GM23338 (cell line): Measurements from ENCODE around the gene CASP6. TPM values are rescaled to one million over a fixed set of nuclear protein-coding genes. Genes with fewer than 3 reads are reported as not detected.

ENCODE experiments used
- ATAC-seq: fragments of 200-7000 bp; cut with Tn5 transposase; 3 replicates; pipeline ENCODE4 v1.9.1; 2020
- DNase-seq: peaks from one replicate; pipeline ENCODE4 v3.0.0-alpha.2; 2015; ENCODE audit warnings: low spot score
- H2AFZ ChIP-seq: fragments of 200-600 bp; sonication (generic); 2 replicates; pipeline ENCODE4 v1.8.0; 2016; ENCODE audit warnings: antibody characterized with exemption, mild to moderate bottlenecking, moderate library complexity
- H3F3A ChIP-seq: fragments of 200-600 bp; sonication (generic); replicated peaks from 2 replicates; pipeline ENCODE4 v1.8.0; 2017; ENCODE audit warnings: antibody characterized with exemption, mixed run types, low read depth
- H3K27ac ChIP-seq: fragments of 200-600 bp; sonication (generic); 2 replicates; pipeline ENCODE4 v1.6.1; 2016; ENCODE audit warnings: low read depth
- H3K27me3 ChIP-seq: fragments of 200-600 bp; sonication (generic); 2 replicates; pipeline ENCODE4 v1.8.0; 2016; ENCODE audit warnings: mild to moderate bottlenecking, mixed run types, moderate library complexity; ENCODE audit not compliant: insufficient read depth
- H3K36me3 ChIP-seq: fragments of 200-600 bp; sonication (generic); 2 replicates; pipeline ENCODE4 v1.8.0; 2016; ENCODE audit warnings: mild to moderate bottlenecking; ENCODE audit not compliant: insufficient read depth
- H3K4me1 ChIP-seq: fragments of 200-600 bp; sonication (generic); 2 replicates; pipeline ENCODE4 v1.8.0; 2016; ENCODE audit warnings: mild to moderate bottlenecking, moderate library complexity; ENCODE audit not compliant: insufficient read depth
- H3K4me2 ChIP-seq: fragments of 200-600 bp; sonication (generic); 2 replicates; pipeline ENCODE4 v1.7.1; 2017; ENCODE audit warnings: mixed run types
- H3K4me3 ChIP-seq: fragments of 200-600 bp; sonication (generic); 2 replicates; pipeline ENCODE4 v1.6.1; 2016; ENCODE audit warnings: mixed run types
- H3K79me2 ChIP-seq: fragments of 200-600 bp; sonication (generic); replicated peaks from 2 replicates; pipeline ENCODE4 v1.8.0; 2017; ENCODE audit warnings: mild to moderate bottlenecking; ENCODE audit not compliant: insufficient read depth
- H3K9me2 ChIP-seq: fragments of 200-600 bp; sonication (generic); 2 replicates; pipeline ENCODE4 v1.8.0; 2017; ENCODE audit not compliant: insufficient read depth
- H4K20me1 ChIP-seq: fragments of 200-600 bp; sonication (generic); replicated peaks from 2 replicates; pipeline ENCODE4 v1.8.0; 2017; ENCODE audit warnings: mild to moderate bottlenecking; ENCODE audit not compliant: insufficient read depth
- H3K27ac Mint-ChIP-seq: 2 replicates; pipeline ENCODE4 v1.8.0; 2020; ENCODE audit warnings: inconsistent platforms, mild to moderate bottlenecking, moderate library complexity, mixed read lengths
- H3K27me3 Mint-ChIP-seq: 3 replicates; pipeline ENCODE4 v1.8.0; 2022; ENCODE audit warnings: low read depth, mild to moderate bottlenecking, moderate library complexity, mixed read lengths, inconsistent platforms; ENCODE audit not compliant: insufficient read depth, poor library complexity
- H3K36me3 Mint-ChIP-seq: 3 replicates; pipeline ENCODE4 v1.8.0; 2021; ENCODE audit warnings: low read depth, mild to moderate bottlenecking, inconsistent platforms, moderate library complexity, mixed read lengths
- H3K4me1 Mint-ChIP-seq: 3 replicates; pipeline ENCODE4 v1.8.0; 2020; ENCODE audit warnings: mild to moderate bottlenecking, inconsistent platforms, mixed read lengths
- H3K4me3 Mint-ChIP-seq: 3 replicates; pipeline ENCODE4 v1.8.0; 2021; ENCODE audit warnings: moderate library complexity, mild to moderate bottlenecking, inconsistent platforms, mixed read lengths
- H3K9me3 Mint-ChIP-seq: 3 replicates; pipeline ENCODE4 v1.8.0; 2020; ENCODE audit warnings: moderate library complexity, mild to moderate bottlenecking, inconsistent platforms, mixed read lengths
- CREB1 ChIP-seq: fragments of 250-450 bp; sonication (Bioruptor Pico); IDR thresholded peaks from 2 replicates; pipeline ENCODE4 v1.5.0; 2020; ENCODE audit warnings: low read depth, mild to moderate bottlenecking, moderate library complexity
- CTCF ChIP-seq, 2 experiments: fragments of 200-600 bp in 1 of 2; sonication (generic) in 1 of 2; conservative IDR thresholded peaks; 2 replicates each; pipeline versions ENCODE4 v1.5.1 to v1.6.1; 2016 to 2017; ENCODE audit warnings: antibody characterized with exemption in 2 of 2, low read depth in 2 of 2, mild to moderate bottlenecking in 2 of 2, moderate library complexity in 1 of 2
- ETS1 ChIP-seq: IDR thresholded peaks from 2 replicates; pipeline ENCODE4 v1.6.1; 2016; ENCODE audit warnings: antibody characterized with exemption
- EZH2 ChIP-seq: fragments of 200-600 bp; sonication (generic); IDR thresholded peaks from one replicate; pipeline ENCODE4 v1.8.0; 2017; ENCODE audit warnings: antibody characterized with exemption, mild to moderate bottlenecking, low read depth; ENCODE audit not compliant: unreplicated experiment
- EZH2phosphoT487 ChIP-seq: fragments of 200-600 bp; sonication (generic); IDR thresholded peaks from one replicate; pipeline ENCODE4 v1.8.1; 2018; ENCODE audit warnings: antibody characterized with exemption; ENCODE audit not compliant: unreplicated experiment
- NANOG ChIP-seq: IDR thresholded peaks from 2 replicates; pipeline ENCODE4 v1.6.1; 2016; ENCODE audit warnings: antibody characterized with exemption, borderline replicate concordance
- POLR2AphosphoS5 ChIP-seq: IDR thresholded peaks from 2 replicates; pipeline ENCODE4 v1.6.1; 2016; ENCODE audit warnings: antibody characterized with exemption, low read depth
- STAT1 ChIP-seq: IDR thresholded peaks from one replicate; pipeline ENCODE4 v1.6.1; 2016; ENCODE audit warnings: antibody characterized with exemption; ENCODE audit not compliant: unreplicated experiment
- ZNF114 ChIP-seq: fragments of 250-450 bp; sonication (Bioruptor Pico); IDR thresholded peaks from 2 replicates; pipeline ENCODE4 v1.5.0; 2020; ENCODE audit warnings: mild to moderate bottlenecking, moderate library complexity
- ZNF331 ChIP-seq: fragments of 250-450 bp; sonication (Bioruptor Pico); IDR thresholded peaks from 2 replicates; pipeline ENCODE4 v1.5.0; 2020; ENCODE audit warnings: low read depth, mild to moderate bottlenecking, moderate library complexity
- long read RNA-seq: library from polyadenylated mRNA; unstranded; transcript quantifications from one replicate; pipeline ENCODE4 v2.0.0, GENCODE V29; 2020; ENCODE audit not compliant: unreplicated experiment
- polyA plus RNA-seq: library from polyadenylated mRNA; unstranded; fragments of >200 nt; fragmentation: Nextera tagmentation; extraction: Ambion mirVana; gene quantifications from 2 replicates; pipeline ENCODE4 v1.2.1, GENCODE V29; 2016
- total RNA-seq: library from RNA; depleted of rRNA; stranded (reverse); fragments of >200 nt; shearing (Covaris generic); gene quantifications from 2 replicates; pipeline ENCODE4 v1.2.3, GENCODE V29; 2014; rRNA removed
- TF ChIP-seq, protein P1 (sequence below): IDR thresholded peaks from one replicate; pipeline ENCODE4 v1.6.1; 2018; ENCODE audit warnings: antibody characterized with exemption; ENCODE audit not compliant: unreplicated experiment

The CASP6 gene
- total RNA-seq (30.5 and 42.3 TPM in 2 replicates), polyA plus RNA-seq (35.4 and 36.0 TPM in 2 replicates)
- long read RNA-seq, transcript CASP6-201 (7 exons, 1,548 nt): major isoform, 19 of 19 reads
- long read RNA-seq, partial matches to known transcripts: 0 of 19 reads
- long read RNA-seq, other reads (novel, unspliced or antisense): 0 of 19 reads

DNA sequence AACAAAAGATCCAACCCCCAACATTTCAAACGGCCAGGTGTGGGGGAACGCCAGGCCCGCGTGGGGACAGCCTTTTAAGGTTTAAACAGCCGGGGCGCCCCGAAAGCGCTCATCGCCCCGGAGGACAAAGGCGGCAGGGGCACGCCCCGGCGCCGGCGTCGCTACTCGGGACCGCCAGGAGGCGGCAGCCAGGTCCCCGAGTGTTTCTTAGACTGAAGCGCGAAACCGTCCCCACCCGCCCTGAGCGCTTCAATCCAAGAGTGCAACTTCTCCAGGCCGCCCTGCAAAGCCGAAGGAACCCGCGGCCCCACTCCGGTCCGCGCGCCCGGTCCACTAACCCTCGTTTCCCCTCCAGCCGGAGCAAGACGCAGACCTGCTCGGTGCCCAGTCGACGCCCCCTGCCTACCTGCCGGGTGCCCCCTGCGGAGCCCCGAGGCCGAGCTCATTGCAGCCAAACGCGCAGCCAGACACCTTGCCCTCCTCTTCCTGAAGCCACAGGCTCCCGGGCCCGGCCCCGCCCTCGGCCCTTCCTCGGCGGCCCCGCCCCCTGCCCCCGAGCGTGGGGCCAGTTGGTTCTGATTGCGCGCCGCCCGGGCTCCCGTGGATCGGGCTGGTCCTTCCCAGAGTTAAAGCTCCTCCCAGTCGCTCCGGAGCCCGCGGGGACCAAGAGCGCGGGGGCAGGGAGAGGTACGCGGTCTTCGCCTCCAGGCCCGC is at the start of gene CASP6:
TSS of gene CASP6 (minus strand) at position 496 of the 714 bp plus-strand sequence. CDS start at position 446, 50 bp downstream.
- DNase-seq (peak; percentile 85), ATAC-seq (peak; percentile 79)
- H3K9me2 ChIP-seq: no peaks in the 10 kb centered on the region
- peaks cover 3% of the 10 kb centered on the region; the same call in 1 of the 2 replicates for H4K20me1 ChIP-seq
- H3K36me3 Mint-ChIP-seq: peaks cover 15% of the 10 kb centered on the region
- H3K4me3 Mint-ChIP-seq: peak within 1 kb of the TSS; percentile 89
- no peaks in the 10 kb centered on the region for H3K27me3 ChIP-seq
- H2AFZ ChIP-seq: peak within 1 kb of the TSS; percentile 94
- H3K4me3 ChIP-seq: peak within 1 kb of the TSS; percentile 92
- H3K36me3 ChIP-seq: no peaks in the 10 kb centered on the region
- TF ChIP-seq, protein P1, sequence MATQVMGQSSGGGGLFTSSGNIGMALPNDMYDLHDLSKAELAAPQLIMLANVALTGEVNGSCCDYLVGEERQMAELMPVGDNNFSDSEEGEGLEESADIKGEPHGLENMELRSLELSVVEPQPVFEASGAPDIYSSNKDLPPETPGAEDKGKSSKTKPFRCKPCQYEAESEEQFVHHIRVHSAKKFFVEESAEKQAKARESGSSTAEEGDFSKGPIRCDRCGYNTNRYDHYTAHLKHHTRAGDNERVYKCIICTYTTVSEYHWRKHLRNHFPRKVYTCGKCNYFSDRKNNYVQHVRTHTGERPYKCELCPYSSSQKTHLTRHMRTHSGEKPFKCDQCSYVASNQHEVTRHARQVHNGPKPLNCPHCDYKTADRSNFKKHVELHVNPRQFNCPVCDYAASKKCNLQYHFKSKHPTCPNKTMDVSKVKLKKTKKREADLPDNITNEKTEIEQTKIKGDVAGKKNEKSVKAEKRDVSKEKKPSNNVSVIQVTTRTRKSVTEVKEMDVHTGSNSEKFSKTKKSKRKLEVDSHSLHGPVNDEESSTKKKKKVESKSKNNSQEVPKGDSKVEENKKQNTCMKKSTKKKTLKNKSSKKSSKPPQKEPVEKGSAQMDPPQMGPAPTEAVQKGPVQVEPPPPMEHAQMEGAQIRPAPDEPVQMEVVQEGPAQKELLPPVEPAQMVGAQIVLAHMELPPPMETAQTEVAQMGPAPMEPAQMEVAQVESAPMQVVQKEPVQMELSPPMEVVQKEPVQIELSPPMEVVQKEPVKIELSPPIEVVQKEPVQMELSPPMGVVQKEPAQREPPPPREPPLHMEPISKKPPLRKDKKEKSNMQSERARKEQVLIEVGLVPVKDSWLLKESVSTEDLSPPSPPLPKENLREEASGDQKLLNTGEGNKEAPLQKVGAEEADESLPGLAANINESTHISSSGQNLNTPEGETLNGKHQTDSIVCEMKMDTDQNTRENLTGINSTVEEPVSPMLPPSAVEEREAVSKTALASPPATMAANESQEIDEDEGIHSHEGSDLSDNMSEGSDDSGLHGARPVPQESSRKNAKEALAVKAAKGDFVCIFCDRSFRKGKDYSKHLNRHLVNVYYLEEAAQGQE: no peak
- TF ChIP-seq POLR2AphosphoS5 (peak; percentile 63; the same call in 1 of the 2 replicates), ZNF331 (CRISPR knock-in tag) (no peak), ZNF114 (CRISPR knock-in tag) (no peak), CTCF (conservative IDR thresholded peaks at IDR 0.05; ENCODE audit: low read depth in 2 of 2) (peak; percentile 53 to 59)
- H3K79me2 ChIP-seq: peaks cover 30% of the 10 kb centered on the region
- H3K27ac Mint-ChIP-seq: peak within 1 kb of the TSS; percentile 95
- no peaks in the 10 kb centered on the region for H3K9me3 Mint-ChIP-seq
- H3K4me1 Mint-ChIP-seq: peaks cover 22% of the 10 kb centered on the region
- H3K27ac ChIP-seq: peak within 1 kb of the TSS; percentile 88
- peaks cover 10% of the 10 kb centered on the region for H3K27me3 Mint-ChIP-seq
- peaks cover 11% of the 10 kb centered on the region; the same call in 1 of the 2 replicates for H3F3A ChIP-seq
- peak within 1 kb of the TSS; percentile 93 for H3K4me2 ChIP-seq
- H3K4me1 ChIP-seq: peaks cover 16% of the 10 kb centered on the region

- Histone ChIP-seq H3K9me2 (no peaks in the 10 kb centered on the region; the same call in 1 of the 2 replicates), H4K20me1 (no peaks in the 10 kb centered on the region), H3K4me2 (no peak overlapping the region), H3K4me3 (no peak overlapping the region), H3K27ac (no peak overlapping the region), H3K79me2 (no peaks in the 10 kb centered on the region), H2AFZ (no peak overlapping the region), H3F3A (no peaks in the 10 kb centered on the region), H3K36me3 (no peaks in the 10 kb centered on the region), H3K27me3 (no peaks in the 10 kb centered on the region), H3K4me1 (no peaks in the 10 kb centered on the region)
- DNase-seq (no peak), ATAC-seq (no peak)
- Mint-ChIP-seq H3K4me1 (peaks cover 5% of the 10 kb centered on the region), H3K4me3 (no peak overlapping the region), H3K27me3 (peaks cover 3% of the 10 kb centered on the region), H3K9me3 (no peaks in the 10 kb centered on the region), H3K36me3 (no peaks in the 10 kb centered on the region), H3K27ac (no peak overlapping the region)
- TF ChIP-seq ZNF331 (CRISPR knock-in tag) (no peak), NANOG (no peak), CREB1 (CRISPR knock-in tag) (no peak), ZNF114 (CRISPR knock-in tag) (no peak), EZH2 (no peak), EZH2phosphoT487 (no peak), ETS1 (no peak), STAT1 (no peak), POLR2AphosphoS5 (no peak)
- TF ChIP-seq, protein P1: no peak
Observed at GRCh38 chr4:109752525-109752924, 49.3 kb upstream of the CASP6 start.
